Effector memory CD4-positive, alpha-beta T cell (primary cell): ENCODE results near the gene RAB40C.

ENCODE experiments used
- DNase-seq, 3 donors: peaks; one replicate each; pipeline ENCODE4 v3.0.0-alpha.2; 2020
- H3K27ac ChIP-seq: 2 replicates; pipeline ENCODE4 v1.7.0; 2013; ENCODE audit warnings: mild to moderate bottlenecking, low read length, moderate library complexity; ENCODE audit not compliant: insufficient read depth, poor library complexity, severe bottlenecking
- H3K27me3 ChIP-seq: replicated peaks from 2 replicates; pipeline ENCODE4 v1.7.0; 2013; ENCODE audit warnings: mild to moderate bottlenecking, low read length; ENCODE audit not compliant: insufficient read depth, control insufficient read depth, poor library complexity, severe bottlenecking
- H3K36me3 ChIP-seq: 2 replicates; pipeline ENCODE4 v1.7.0; 2013; ENCODE audit warnings: mild to moderate bottlenecking, low read length, moderate library complexity; ENCODE audit not compliant: control insufficient read depth, insufficient read depth
- H3K4me1 ChIP-seq: 2 replicates; pipeline ENCODE4 v1.7.0; 2013; ENCODE audit warnings: low read length, mild to moderate bottlenecking; ENCODE audit not compliant: control insufficient read depth, insufficient read depth, poor library complexity, severe bottlenecking
- H3K4me3 ChIP-seq: 2 replicates; pipeline ENCODE4 v1.7.0; 2013; ENCODE audit warnings: low read length, low read depth, mild to moderate bottlenecking; ENCODE audit not compliant: insufficient read depth, poor library complexity, severe bottlenecking
- H3K9me3 ChIP-seq: 2 replicates; pipeline ENCODE4 v1.7.0; 2013; ENCODE audit warnings: mild to moderate bottlenecking, low read length, moderate library complexity; ENCODE audit not compliant: control insufficient read depth

Gene RAB40C

GRCh38 chr16:616733-617586 is 27.1 kb downstream of the RAB40C start:
- Histone ChIP-seq H3K4me1 (no peaks in the 10 kb centered on the region), H3K27ac (no peak overlapping the region), H3K9me3 (no peaks in the 10 kb centered on the region), H3K4me3 (no peak overlapping the region), H3K27me3 (no peaks in the 10 kb centered on the region), H3K36me3 (peaks cover 9% of the 10 kb centered on the region)
- DNase-seq = no peak

DNA sequence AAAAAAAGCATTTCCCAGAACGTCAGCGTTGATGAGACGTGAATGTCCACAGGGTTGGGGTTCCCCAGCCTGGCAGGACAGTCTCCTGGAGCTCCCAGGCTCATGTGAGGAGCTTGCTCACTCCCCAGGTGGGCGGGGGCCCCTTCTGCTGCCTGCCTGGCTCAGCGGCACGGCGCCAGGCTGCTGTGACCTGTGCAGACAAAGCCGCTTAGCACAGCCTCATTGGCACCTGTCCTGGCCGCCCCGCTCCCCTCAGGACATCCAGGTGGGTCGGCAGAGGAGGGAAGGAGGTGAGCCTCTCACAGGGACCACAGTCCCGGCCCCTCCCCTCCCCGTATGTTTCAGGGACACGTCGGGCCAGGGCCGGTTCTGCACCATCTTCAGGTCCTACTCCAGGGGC is 28.0 kb downstream of the RAB40C start:
- no peak overlapping the region for H3K27ac ChIP-seq
- no peak overlapping the region for H3K4me3 ChIP-seq
- H3K9me3 ChIP-seq = no peaks in the 10 kb centered on the region
- no peaks in the 10 kb centered on the region for H3K4me1 ChIP-seq
- peaks cover 9% of the 10 kb centered on the region for H3K36me3 ChIP-seq
- no peak for DNase-seq
- H3K27me3 ChIP-seq = no peaks in the 10 kb centered on the region

DNA sequence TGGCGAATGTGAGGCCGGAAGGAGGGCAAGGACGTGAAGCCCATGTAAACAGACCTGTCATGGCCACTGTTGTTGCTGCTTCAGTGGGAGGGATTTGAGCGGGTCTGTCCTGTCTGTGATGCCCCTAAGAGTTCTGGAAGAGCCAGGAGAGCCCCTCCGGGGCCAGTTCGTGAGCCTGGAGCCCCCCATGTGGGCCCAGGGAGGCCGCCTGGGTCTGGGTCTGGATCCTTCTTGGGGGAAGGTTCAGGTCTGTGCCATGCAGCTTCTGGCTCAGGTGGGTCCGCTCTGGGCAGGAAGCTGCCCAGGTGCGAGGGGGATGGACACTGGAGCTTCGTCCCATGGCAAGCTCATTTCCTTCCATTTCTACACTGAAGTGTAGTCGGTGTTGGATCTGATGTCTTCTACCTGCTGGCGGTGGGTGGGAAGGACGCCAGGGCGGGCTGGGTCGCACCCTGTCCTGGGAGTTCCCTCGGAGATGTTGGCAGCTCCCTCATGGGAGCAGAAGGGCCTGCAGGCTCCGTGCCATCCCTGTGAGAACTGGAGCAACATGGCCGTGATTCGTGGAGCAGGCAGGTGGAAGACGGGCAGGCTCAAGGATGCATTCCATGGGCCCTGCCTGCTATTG is 29.7 kb downstream of the RAB40C start:
- Histone ChIP-seq H3K4me1 (no peaks in the 10 kb centered on the region), H3K27ac (no peak overlapping the region), H3K36me3 (peaks cover 4% of the 10 kb centered on the region), H3K9me3 (no peaks in the 10 kb centered on the region), H3K4me3 (no peak overlapping the region), H3K27me3 (no peaks in the 10 kb centered on the region)
- DNase-seq = no peak

- H3K9me3 ChIP-seq = no peaks in the 10 kb centered on the region
- H3K4me3 ChIP-seq = no peak overlapping the region
- DNase-seq = no peak
- H3K27ac ChIP-seq = no peak overlapping the region
- H3K36me3 ChIP-seq = peaks cover 4% of the 10 kb centered on the region
- no peaks in the 10 kb centered on the region for H3K27me3 ChIP-seq
- no peaks in the 10 kb centered on the region for H3K4me1 ChIP-seq
Observed at GRCh38 chr16:620700-621525, 31.0 kb downstream of the RAB40C start.

GRCh38 chr16:621526-622105 is 31.8 kb downstream of the RAB40C start:
- no peaks in the 10 kb centered on the region for H3K27me3 ChIP-seq
- H3K4me3 ChIP-seq = no peak overlapping the region
- H3K36me3 ChIP-seq = peaks cover 4% of the 10 kb centered on the region
- H3K27ac ChIP-seq = no peak overlapping the region
- H3K4me1 ChIP-seq = no peaks in the 10 kb centered on the region
- DNase-seq = no peak
- no peaks in the 10 kb centered on the region for H3K9me3 ChIP-seq

GRCh38 chr16:622920-623280 is 33.0 kb downstream of the RAB40C start:
- peaks cover 8% of the 10 kb centered on the region for H3K36me3 ChIP-seq
- no peaks in the 10 kb centered on the region for H3K27me3 ChIP-seq
- no peaks in the 10 kb centered on the region for H3K4me1 ChIP-seq
- no peak overlapping the region for H3K4me3 ChIP-seq
- no peak overlapping the region for H3K27ac ChIP-seq
- no peak for DNase-seq
- no peaks in the 10 kb centered on the region for H3K9me3 ChIP-seq

GRCh38 chr16:624526-625070 is 34.7 kb downstream of the RAB40C start:
- no peaks in the 10 kb centered on the region for H3K27me3 ChIP-seq
- no peaks in the 10 kb centered on the region for H3K9me3 ChIP-seq
- H3K36me3 ChIP-seq = peaks cover 11% of the 10 kb centered on the region
- H3K4me3 ChIP-seq = no peak overlapping the region
- no peak overlapping the region for H3K27ac ChIP-seq
- H3K4me1 ChIP-seq = no peaks in the 10 kb centered on the region
- DNase-seq = no peak

DNA sequence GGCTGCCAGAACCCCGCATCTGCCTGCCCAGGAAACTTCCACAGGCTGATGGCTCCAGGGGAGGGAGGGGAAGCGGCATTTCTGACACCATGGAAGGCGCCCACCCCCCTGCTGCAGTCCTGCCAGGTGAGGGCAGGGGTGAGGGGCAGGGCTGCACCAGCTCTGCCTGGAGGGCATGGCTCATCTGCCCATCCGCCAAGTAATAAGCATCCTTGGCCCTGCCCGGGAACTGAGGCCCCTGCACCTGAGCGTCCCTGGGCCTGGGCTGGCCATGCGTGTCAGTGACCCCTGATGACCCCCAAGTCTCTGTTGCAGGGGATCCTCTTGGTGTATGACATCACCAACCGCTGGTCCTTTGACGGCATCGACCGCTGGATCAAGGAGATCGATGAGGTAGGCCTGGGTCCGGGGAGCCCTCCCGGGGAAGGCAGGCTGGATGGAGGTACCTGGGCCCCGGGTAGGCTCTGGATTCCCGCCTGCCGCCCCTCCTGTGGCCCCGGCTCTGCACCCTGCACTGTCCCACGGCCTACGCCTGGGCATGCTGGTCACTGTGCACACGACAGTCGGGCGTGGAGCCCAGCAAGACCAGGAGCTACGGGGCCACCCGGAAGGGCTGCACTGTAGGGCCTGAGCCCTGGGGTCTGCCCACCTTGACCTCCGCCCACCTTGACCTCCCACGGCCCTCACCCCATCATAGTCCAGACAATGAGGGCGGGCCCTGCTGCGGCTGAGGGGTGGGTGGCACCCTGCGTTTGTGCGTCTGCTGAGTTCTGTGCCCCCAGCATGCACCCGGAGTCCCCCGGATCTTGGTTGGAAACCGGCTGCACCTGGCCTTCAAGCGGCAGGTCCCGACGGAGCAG is 35.5 kb downstream of the RAB40C start:
- H3K4me3 ChIP-seq = no peak overlapping the region
- no peaks in the 10 kb centered on the region for H3K27me3 ChIP-seq
- peaks cover 11% of the 10 kb centered on the region for H3K36me3 ChIP-seq
- H3K27ac ChIP-seq = no peak overlapping the region
- H3K4me1 ChIP-seq = no peaks in the 10 kb centered on the region
- no peaks in the 10 kb centered on the region for H3K9me3 ChIP-seq
- DNase-seq = no peak
